Osteoblast (primary cell): ENCODE data around the gene HSH2D. TPM values are rescaled to one million over a fixed set of nuclear protein-coding genes. Genes with fewer than 3 reads are reported as not detected.

Experiments
- DNase-seq: peaks from one replicate; pipeline ENCODE4 v3.0.0; 2011; ENCODE audit warnings: low spot score, mixed read lengths; ENCODE audit not compliant: insufficient read length; ENCODE audit errors: missing footprints
- H2AFZ ChIP-seq: 2 replicates; pipeline ENCODE4 v1.6.0; 2011; ENCODE audit warnings: mild to moderate bottlenecking, low read length
- H3K27ac ChIP-seq: 2 replicates; pipeline ENCODE4 v1.5.1; 2011; ENCODE audit warnings: mild to moderate bottlenecking, low read depth, low read length, moderate library complexity
- H3K27me3 ChIP-seq: 2 replicates; pipeline ENCODE4 v1.6.0; 2012; ENCODE audit warnings: mild to moderate bottlenecking, control low read depth, inconsistent platforms, low read length, moderate library complexity; ENCODE audit not compliant: insufficient read depth
- H3K36me3 ChIP-seq: 2 replicates; pipeline ENCODE4 v1.5.1; 2011; ENCODE audit warnings: mild to moderate bottlenecking, low read length, control low read depth, moderate library complexity; ENCODE audit not compliant: insufficient read depth
- H3K4me1 ChIP-seq: 2 replicates; pipeline ENCODE4 v1.5.1; 2011; ENCODE audit warnings: mild to moderate bottlenecking, low read length, control low read depth, moderate library complexity; ENCODE audit not compliant: insufficient read depth
- H3K4me2 ChIP-seq: 2 replicates; pipeline ENCODE4 v1.6.0; 2011; ENCODE audit warnings: mild to moderate bottlenecking, low read length; ENCODE audit not compliant: insufficient read depth
- H3K4me3 ChIP-seq: fragments of 200-600 bp; sonication (generic); 3 replicates; pipeline ENCODE4 v1.5.1; 2012; ENCODE audit warnings: mild to moderate bottlenecking, low read length, inconsistent platforms; ENCODE audit not compliant: insufficient read depth
- H3K79me2 ChIP-seq: 2 replicates; pipeline ENCODE4 v1.6.0; 2012; ENCODE audit warnings: mild to moderate bottlenecking, low read length, control low read depth, inconsistent platforms; ENCODE audit not compliant: insufficient read depth
- H3K9me3 ChIP-seq: 2 replicates; pipeline ENCODE4 v1.5.1; 2011; ENCODE audit warnings: low read depth, low read length, control low read depth
- H4K20me1 ChIP-seq: 2 replicates; pipeline ENCODE4 v1.6.0; 2012; ENCODE audit warnings: mild to moderate bottlenecking, low read length, control low read depth; ENCODE audit not compliant: insufficient read depth
- total RNA-seq: library from RNA; depleted of rRNA; stranded (reverse); fragments of >200 nt; gene quantifications from 2 replicates; pipeline ENCODE4 v1.2.3, GENCODE V29; 2012
- TF ChIP-seq, protein P1 (sequence below): IDR thresholded peaks from 2 replicates; pipeline ENCODE4 v1.5.1; 2011; ENCODE audit warnings: mild to moderate bottlenecking, low read depth, low read length, moderate library complexity; ENCODE audit errors: extremely low read depth

The HSH2D gene
- total RNA-seq, 1 donor = 0.36 TPM

DNA sequence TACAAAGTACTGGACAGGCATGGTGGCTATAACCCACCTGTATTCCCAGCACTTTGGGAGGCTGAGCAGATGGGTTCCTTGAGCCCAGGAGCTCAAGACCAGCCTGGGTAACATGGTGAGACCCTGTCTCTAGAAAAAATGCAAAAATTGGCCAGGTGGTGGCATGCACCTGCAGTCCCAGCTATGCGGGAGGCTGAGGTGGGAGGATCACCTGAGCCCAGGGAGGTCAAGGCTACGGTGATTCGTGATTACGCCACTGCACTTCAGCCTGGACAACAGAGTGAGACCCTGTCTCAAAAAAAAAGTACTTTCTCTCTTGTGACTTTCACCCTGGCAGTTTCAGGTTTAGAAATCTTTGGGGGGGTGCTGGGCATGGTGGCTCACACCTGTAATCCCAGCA, 43.0 kb upstream of the HSH2D start:
- Histone ChIP-seq H3K4me2 (no peak overlapping the region), H2AFZ (no peak overlapping the region), H3K4me1 (no peaks in the 10 kb centered on the region), H3K27me3 (no peaks in the 10 kb centered on the region), H3K4me3 (no peak overlapping the region), H3K36me3 (peaks cover 81% of the 10 kb centered on the region), H4K20me1 (peaks cover 49% of the 10 kb centered on the region), H3K79me2 (peaks cover 22% of the 10 kb centered on the region), H3K27ac (peak overlapping the region; percentile 5), H3K9me3 (no peaks in the 10 kb centered on the region)
- no peak for DNase-seq
- TF ChIP-seq, protein P1, sequence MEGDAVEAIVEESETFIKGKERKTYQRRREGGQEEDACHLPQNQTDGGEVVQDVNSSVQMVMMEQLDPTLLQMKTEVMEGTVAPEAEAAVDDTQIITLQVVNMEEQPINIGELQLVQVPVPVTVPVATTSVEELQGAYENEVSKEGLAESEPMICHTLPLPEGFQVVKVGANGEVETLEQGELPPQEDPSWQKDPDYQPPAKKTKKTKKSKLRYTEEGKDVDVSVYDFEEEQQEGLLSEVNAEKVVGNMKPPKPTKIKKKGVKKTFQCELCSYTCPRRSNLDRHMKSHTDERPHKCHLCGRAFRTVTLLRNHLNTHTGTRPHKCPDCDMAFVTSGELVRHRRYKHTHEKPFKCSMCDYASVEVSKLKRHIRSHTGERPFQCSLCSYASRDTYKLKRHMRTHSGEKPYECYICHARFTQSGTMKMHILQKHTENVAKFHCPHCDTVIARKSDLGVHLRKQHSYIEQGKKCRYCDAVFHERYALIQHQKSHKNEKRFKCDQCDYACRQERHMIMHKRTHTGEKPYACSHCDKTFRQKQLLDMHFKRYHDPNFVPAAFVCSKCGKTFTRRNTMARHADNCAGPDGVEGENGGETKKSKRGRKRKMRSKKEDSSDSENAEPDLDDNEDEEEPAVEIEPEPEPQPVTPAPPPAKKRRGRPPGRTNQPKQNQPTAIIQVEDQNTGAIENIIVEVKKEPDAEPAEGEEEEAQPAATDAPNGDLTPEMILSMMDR = no peak

GRCh38 chr19:16104722-16105121, 38.8 kb upstream of the HSH2D start:
- Histone ChIP-seq H3K36me3 (peaks cover 41% of the 10 kb centered on the region), H3K9me3 (no peaks in the 10 kb centered on the region), H3K4me2 (no peak overlapping the region), H3K79me2 (peaks cover 6% of the 10 kb centered on the region), H3K27me3 (no peaks in the 10 kb centered on the region), H2AFZ (no peak overlapping the region), H3K4me3 (no peak overlapping the region), H3K4me1 (no peaks in the 10 kb centered on the region), H3K27ac (no peak overlapping the region), H4K20me1 (peaks cover 22% of the 10 kb centered on the region)
- peak; percentile 15 for DNase-seq
- TF ChIP-seq, protein P1 = no peak

- Histone ChIP-seq H3K9me3 (no peaks in the 10 kb centered on the region), H4K20me1 (peaks cover 11% of the 10 kb centered on the region), H3K36me3 (peaks cover 27% of the 10 kb centered on the region), H3K4me2 (no peak overlapping the region), H3K4me3 (no peak overlapping the region), H3K27ac (no peak overlapping the region), H3K79me2 (no peaks in the 10 kb centered on the region), H2AFZ (no peak overlapping the region), H3K27me3 (no peaks in the 10 kb centered on the region), H3K4me1 (no peaks in the 10 kb centered on the region)
- DNase-seq = peak; percentile 88
- TF ChIP-seq, protein P1 = no peak
These were observed 37.4 kb upstream of the HSH2D start for GRCh38 chr19:16106121-16106520.

GRCh38 chr19:16111160-16111908, 32.2 kb upstream of the HSH2D start, which contains the start of gene RAB8A:
TSS of gene RAB8A (plus strand) at chr19:16111889. CDS start at chr19:16111902, 13 bp downstream.
- Histone ChIP-seq H3K4me2 (peak within 1 kb of the TSS; percentile 88), H4K20me1 (peaks cover 24% of the 10 kb centered on the region), H3K36me3 (no peaks in the 10 kb centered on the region), H3K4me3 (peak within 1 kb of the TSS; percentile 99), H3K4me1 (peaks cover 11% of the 10 kb centered on the region), H3K9me3 (no peaks in the 10 kb centered on the region), H3K27me3 (no peaks in the 10 kb centered on the region), H3K27ac (peak within 1 kb of the TSS; percentile 93), H2AFZ (peak within 1 kb of the TSS; percentile 94), H3K79me2 (peaks cover 42% of the 10 kb centered on the region)
- peak; percentile 100 for DNase-seq
- TF ChIP-seq, protein P1 = peak; percentile 74
